Endothelial cell of hepatic sinusoid (primary cell): Measurements from ENCODE around the gene MTMR10.

Experiments used
- in situ Hi-C: cut with HindIII; loops from 2 replicates; pipeline ENCODE4 v1.10.0; 2017; ENCODE audit warnings: low sequenced_read_pairs

MTMR10 gene

GRCh38 chr15:30962659-30963058, 28.8 kb downstream of the MTMR10 start:
- in situ Hi-C loops, result no loop called here

- in situ Hi-C loops, result no loop called here
Measured at GRCh38 chr15:30962079-30962478, 29.3 kb downstream of the MTMR10 start.

- in situ Hi-C loops, result no loop called here
Measured at GRCh38 chr15:30958219-30958618, 33.2 kb downstream of the MTMR10 start.

DNA sequence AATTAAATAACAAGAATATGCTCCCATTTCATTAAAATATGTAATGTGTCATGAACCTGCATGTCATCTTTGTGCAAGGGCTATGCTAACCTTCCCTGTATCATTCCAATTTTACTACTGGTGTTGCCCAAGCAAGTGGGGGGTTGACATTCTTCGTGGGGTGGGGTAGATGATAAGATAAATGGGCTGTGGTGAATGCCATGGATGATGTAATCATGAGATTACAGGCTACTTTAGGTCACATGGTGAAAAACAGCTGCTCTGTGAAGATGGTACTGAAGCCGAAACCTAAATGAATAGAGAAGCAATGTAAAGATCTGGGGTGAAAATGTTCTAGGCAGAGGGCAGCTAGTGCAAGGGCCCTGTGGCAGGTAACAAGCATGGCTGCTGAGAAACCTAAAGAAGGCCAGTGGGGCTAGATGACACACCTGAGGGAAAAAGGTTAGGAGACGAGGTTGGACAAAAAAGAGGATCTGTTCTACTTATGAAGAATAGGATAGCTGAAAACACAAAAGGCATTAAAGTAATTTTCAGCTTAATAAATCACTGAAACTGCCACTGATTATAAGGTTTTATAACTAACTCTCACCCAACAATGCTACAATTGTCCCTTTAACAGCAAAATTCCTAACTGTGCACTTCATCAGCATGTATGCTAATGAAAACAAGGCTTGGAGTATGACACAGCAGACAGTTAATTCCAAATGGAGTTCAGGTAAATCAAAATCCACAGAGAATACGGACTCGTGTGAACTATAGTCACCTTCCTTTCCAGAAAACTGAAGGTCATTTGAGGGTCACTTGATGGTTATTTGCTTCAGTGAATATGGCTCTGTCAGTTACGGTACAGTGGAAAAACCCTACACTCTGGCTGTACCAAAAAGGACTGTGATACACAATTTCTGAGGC, 35.0 kb downstream of the MTMR10 start:
- in situ Hi-C loops, result no loop called here

DNA sequence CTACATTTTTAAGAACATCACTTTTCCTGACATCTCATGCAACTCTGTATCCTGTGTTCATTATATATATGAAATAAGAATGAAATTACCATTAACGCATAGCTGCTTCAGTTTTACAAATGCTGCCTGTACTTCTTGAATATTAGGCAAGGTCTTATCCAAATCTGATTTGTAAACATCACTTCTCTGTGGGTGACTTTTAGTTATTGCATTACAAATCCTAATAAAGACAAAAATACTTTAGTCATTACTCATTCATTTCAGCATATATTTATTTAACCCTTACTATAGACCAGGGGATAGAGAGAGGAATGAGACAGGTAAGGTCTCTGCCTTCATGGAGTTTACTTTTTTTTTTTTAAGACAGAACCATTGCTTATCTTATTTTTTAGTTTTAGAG, 36.8 kb downstream of the MTMR10 start:
- in situ Hi-C loops, result no loop called here

DNA sequence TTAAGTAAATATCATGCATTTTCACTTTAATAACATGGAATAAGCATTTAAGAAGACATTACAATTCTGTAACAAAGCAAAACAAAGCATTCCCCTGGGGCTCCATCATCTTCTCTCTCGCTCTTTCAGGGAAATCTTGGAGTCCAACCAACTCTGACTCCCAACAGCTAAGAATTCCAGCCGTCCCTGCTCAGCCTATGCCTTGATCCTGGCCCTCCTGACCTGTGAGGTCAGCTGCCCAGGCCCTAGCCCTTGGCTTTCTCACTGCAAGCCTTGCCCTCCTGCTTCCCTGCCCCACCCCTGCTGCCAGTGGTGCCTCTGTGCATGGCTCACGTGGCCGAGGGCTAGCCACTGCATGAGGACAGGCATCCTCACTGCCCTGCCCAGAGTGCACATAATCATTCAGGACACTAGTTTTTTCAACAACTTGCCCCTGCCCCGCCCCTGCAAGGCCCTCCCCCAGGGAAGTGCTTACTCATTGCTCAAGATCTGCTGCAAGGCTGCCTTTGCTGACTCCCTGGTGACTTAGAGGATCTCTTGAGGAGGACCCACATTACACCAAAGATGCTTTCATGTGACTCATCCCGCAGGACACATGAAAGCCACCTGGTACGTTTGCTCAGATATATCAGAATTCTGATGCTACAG, 37.6 kb downstream of the MTMR10 start:
- in situ Hi-C loops, result no loop called here

DNA sequence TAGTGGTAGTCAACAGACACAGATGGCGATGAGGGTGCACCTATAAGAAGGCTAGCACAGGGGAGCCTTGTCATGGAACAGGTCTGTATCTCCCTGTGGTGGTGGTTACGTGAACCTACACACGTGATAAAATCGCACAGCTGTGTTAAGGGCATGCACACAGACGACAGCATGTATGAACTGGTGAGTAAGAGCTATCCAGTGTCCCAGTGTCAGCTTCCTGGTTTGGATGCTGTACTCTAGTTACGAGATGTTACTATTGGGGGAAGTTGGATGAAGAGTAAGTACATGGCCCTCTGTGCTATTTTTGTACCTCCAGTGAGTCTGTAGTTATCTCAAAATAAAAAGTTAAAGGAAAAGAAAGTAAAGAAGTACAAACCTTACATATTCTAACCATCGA, 38.2 kb downstream of the MTMR10 start:
- in situ Hi-C loops, result no loop called here

DNA sequence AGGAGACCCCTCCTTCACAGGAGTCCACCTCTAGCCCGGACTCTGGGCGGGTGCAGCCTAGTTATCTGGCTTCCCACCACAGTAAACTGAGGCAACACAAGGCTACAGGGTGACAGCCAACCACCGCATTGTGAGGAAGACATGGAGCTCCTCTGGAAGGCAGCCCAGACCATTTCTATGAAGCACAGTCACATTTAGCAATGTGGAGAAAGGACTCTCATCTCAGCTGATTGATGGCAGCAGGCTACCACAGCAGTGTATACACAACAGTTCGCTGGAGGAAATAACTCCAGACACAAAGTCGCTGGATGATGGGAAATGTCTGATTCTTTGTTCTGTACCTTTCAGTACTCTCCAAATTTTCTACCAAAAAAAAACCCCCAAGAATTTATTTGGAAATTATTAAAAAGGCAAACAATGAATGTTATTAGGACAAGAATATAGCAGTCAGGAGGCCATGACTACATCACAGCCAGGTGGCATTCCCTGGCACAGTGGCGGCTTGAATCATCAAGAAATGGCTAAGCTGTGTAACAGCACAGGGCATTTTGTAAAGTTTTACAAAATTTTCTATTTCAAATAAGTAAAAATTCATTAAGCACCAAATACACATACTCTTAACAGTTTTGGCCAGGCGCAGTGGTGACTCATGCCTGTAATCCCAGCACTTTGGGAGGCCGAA, 47.6 kb downstream of the MTMR10 start:
- in situ Hi-C loops, result loop anchor here (5.0 kb wide), 1 partner anchor 51 kb away; no protein-coding TSS in a partner anchor

DNA sequence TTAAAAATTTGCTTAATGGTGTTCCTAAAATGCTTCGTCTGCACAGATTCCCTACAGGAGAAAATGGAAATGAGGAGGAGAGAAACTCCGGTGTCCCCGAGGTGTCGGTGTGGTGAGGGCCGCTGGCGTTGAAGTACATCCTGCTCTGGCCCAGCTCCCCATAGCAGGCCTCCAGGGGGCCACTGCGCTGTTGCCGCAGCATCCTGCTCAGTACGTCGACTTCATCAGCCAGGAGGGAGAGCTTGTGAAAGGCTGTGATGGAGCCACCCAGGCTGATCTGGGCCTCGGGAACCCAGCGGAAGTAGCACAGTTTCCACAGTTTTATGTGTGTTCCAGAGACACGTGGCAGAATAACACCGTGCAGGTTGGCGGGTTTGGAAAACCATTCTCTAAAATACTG, 49.9 kb downstream of the MTMR10 start:
- in situ Hi-C loops, result loop anchor here (5.0 kb wide), 1 partner anchor 49 kb away; no protein-coding TSS in a partner anchor

GRCh38 chr15:30940359-30940758, 51.1 kb downstream of the MTMR10 start:
- in situ Hi-C loops, result loop anchor here (5.0 kb wide), 1 partner anchor 48 kb away; no protein-coding TSS in a partner anchor

DNA sequence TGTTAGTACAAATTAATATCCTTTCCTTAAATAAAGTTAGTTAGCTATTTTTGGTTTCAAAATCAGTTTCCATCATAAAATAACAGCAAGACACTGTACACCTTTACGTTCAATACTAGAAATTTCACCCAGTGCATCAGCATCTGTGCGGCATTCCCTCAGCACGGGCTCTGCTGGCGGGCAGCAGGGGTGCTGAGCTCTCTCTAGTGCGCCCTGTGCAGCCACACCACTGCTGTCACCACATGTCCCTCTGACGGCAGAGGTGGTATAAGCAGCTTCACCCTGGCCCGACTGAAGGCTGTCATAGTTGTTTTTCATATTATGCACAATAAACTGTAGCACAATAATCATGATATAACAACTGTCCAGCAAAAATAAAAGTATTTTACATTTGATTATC, 52.3 kb downstream of the MTMR10 start:
- in situ Hi-C loops, result no loop called here

- in situ Hi-C loops, result no loop called here
Measured at GRCh38 chr15:30933293-30933692, 58.1 kb downstream of the MTMR10 start.

DNA sequence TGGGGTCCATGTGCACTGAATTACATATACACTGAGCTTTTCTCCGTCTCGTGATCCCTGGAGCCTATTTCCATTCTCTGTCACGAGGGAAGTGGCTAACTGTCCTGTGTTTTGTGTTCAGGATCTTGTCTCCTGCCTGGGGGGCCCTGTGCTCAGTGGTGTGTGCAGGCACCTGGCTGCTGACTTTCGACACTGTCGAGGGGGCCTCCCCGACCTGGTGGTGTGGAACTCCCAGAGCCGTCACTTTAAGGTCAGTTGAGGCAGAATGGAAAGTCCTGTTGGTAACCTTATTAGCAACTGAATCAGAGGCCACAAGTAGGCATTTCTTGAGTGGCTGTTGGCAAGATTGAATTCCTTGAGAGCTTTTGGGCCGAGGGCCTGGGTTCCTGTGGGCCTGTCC, 61.0 kb downstream of the MTMR10 start:
- in situ Hi-C loops, result no loop called here

DNA sequence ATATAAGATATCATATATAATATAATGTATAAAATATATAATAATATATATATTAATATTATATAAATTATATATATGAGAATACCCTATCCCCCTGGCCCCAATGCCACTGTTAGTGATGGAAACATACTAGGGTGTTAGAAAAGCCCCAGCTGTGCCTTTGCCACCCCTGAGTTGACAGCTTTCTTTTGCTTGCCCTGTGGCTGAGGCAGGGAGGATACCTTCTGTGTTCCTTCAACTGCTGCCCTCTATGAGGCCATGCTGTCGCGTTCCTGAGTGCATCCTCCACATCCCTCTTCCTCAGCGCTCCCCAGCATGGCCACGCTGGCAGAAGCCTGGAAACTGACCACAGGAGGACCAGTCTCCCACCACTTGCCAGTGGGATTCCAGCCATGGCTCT, 61.4 kb downstream of the MTMR10 start:
- in situ Hi-C loops, result no loop called here

DNA sequence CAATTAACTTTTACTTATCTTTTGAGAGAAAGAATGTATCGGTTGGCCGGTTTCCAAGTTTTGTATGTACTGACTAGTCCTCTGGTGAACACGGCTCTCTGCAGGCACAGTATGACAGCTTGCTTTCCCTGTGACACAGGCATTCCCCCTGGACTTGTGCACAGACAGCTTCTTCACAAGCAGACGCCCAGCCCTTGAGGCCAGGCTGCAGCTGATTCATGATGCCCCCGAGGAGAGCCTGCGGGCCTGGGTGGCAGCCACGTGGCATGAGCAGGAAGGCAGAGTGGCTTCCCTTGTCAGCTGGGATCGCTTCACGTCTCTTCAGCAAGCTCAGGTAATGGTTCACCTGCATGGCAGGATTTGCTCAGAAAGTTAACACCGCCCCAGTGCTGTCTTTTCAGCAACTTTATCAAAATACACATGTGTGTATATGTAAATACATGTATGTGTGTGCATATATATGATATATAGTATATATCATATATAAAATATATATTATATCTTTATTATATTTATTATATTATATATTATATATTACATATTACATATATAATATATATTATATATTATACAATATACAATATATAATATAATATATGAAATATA, 62.3 kb downstream of the MTMR10 start:
- in situ Hi-C loops, result no loop called here

DNA sequence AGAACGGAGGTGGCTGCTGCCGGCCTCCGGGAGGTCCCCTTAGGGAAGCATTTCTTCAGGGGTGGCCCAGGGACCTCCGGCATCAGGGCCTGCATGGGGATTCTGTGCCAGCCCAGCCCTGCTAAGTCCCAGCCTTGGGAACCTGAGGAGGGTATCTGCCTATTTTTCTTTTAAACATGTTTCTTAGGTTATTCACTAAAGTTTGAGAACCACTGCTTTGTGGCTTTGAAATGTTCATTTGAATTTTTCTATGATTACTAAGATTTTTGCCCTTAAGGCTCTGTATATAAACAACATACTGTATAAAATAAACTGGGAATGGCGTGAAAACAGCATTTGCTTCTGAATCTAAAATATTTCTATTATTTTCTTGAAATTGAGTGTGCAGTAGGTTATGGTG, 63.4 kb downstream of the MTMR10 start:
- in situ Hi-C loops, result no loop called here

DNA sequence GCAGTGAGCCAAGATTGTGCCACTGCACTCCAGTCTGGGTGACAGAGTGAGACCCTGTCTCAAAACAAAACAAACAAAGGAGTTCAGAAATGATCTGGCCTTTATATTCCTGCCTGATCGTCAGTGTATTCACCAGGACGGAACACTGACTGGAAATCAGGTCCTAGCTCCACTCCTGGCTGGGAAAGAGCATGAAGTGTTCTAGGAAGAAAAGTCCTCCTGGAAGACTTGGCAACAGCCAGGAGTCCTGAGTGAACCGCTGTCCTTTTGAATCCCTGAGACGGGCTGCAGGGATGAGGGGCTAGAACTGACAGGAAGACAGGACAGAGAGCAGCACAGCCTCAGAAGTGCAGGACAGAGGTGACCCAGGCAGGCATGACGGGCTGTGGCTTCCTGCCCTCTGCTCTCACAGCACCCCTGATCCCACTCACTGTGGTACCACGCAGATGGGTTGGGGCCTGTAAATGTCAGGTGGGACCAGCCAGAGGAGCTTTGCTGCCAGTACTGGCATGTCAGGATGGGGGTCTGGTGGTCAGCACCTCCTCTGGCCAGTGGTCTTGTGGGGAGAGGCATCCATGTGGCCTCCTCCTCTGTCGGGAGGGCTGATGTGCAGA, 64.2 kb downstream of the MTMR10 start:
- in situ Hi-C loops, result no loop called here

DNA sequence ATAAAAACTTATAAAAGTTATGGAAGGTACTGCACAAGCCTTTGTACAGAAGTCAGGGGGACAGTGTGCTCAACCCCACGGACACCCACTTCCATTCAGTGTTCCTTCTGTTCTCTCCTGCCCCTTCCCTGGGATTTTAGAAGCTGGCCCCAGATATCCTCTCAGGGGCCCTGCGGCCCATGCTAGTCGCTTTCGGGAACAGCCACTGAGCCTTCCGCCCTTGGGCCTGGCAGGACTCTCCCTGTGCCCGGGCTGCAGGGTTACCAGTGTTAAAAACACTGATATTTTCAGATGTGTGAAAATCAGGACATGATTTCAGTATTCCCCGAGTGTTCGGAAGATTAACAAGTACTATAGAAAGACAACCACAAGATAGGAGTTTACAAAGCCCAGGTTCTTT, 65.3 kb downstream of the MTMR10 start:
- in situ Hi-C loops, result no loop called here

DNA sequence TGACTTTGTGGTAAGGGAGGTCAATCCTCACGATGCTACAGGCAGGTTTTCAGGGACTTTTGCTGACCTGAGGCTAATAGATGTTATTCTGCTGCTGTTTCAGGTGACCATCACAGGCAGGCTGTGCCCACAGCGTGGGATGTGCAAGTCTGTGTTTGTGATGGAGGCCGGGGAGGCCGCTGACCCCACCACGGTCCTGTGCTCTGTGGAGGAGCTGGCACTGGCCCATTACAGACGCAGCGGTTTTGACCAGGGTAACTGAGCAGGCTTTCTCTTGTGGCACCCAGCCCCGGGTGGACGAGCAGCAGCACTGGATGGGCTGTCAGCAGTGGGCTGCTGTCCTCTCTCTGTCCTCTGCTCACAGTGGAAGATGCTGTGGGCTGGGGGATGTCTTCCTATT, 65.7 kb downstream of the MTMR10 start:
- in situ Hi-C loops, result no loop called here

GRCh38 chr15:30924353-30924752, 67.1 kb downstream of the MTMR10 start:
- in situ Hi-C loops, result no loop called here

- in situ Hi-C loops, result no loop called here
Measured at GRCh38 chr15:30923429-30923828, 68.0 kb downstream of the MTMR10 start.
